ENCODE data around the gene MRPL40. TPM values are rescaled to one million over a fixed set of nuclear protein-coding genes. Genes with fewer than 3 reads are reported as not detected.

MRPL40 gene
- total RNA-seq, 2 donors from 2014 or later, result 28.6 to 54.3 TPM

DNA sequence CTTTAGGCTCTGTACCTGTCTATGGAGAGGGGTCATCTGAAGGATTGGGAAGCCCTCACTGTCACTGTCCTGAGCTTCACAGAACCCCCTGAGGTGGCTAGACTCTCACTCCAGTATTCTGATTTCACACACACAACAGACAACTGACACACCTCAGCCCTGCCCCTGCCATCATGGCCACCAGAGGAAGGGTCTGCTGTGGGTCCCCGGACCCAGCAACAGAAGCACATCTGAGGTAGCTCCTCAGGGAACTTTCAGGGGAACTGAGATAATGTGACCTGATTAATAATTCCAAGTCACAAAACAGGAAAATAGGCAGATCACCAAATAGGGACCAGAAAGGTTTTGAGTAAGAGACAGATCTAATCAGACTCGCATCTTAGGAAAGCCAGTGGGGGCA, 22.7 kb downstream of the MRPL40 start:
- H3K27ac ChIP-seq, result no peak overlapping the region
- no peaks in the 10 kb centered on the region for H3K4me1 ChIP-seq (replicated peaks)
- H3K27me3 ChIP-seq (replicated peaks; ENCODE audit: insufficient read depth), result no peaks in the 10 kb centered on the region
- no peak for DNase-seq (ENCODE audit: low spot score)
- WGBS, result 91% methylated on average over 2 of the region's 2 CpGs
- no peaks in the 10 kb centered on the region for H3K9me3 ChIP-seq
- H3K4me3 ChIP-seq, result no peak overlapping the region
- H3K36me3 ChIP-seq, result peaks cover 8 to 14% of the 10 kb centered on the region in 2 donors
- TF ChIP-seq CTCF (IDR thresholded peaks at IDR 0.05) (no peak), POLR2A (IDR thresholded peaks at IDR 0.05) (no peak), POLR2AphosphoS5 (IDR thresholded peaks at IDR 0.05) (no peak)
- intact Hi-C loops (cut with DNase I), result no loop called here

DNA sequence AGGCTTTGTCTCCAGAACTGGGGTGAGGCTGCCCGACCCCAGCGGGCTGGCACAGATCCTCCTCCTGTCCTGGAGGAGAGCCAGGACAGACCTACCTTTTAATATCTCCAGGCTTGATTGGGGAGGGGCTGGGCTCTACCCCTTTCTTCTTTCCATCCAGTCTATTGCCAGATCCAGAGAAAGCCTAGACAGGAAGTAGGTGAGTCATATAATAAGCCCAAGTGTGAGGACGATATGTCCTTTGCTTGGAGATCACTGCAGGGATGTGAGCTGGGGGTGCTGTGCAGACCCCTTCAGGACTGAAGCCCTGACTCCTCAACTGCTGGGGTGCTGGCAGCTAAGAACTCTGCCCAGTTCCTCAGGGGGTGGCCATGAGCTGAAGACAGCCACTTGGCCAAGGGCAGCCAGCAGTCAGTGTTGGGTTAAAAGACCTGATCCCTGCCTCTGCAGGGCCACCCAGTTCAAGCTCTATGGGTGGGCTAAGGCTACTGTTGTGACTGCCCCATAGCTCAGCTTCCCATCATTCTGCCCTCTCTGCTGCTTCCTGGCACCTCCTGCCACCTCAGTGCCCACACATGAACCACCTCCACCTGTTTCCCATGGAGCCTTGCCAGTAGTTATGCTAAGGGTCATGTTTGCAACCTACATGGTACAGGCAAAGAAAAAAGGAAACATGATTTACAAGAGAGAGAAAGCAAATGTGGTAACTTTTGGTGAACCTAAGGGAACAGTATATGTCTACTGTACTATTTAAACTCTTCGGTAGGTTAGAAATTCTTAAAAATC, 23.4 kb downstream of the MRPL40 start:
- 70% methylated on average over 4 of the region's 4 CpGs for WGBS
- Histone ChIP-seq H3K4me3 (no peak overlapping the region), H3K27ac (no peak overlapping the region), H3K36me3 (peaks cover 8 to 14% of the 10 kb centered on the region in 2 donors), H3K4me1 (replicated peaks) (no peaks in the 10 kb centered on the region), H3K27me3 (replicated peaks; ENCODE audit: insufficient read depth) (no peaks in the 10 kb centered on the region), H3K9me3 (no peaks in the 10 kb centered on the region)
- intact Hi-C loops (cut with DNase I), result no loop called here
- TF ChIP-seq POLR2AphosphoS5 (IDR thresholded peaks at IDR 0.05), result no peak
- TF ChIP-seq CTCF (IDR thresholded peaks at IDR 0.05), result no peak
- no peak for TF ChIP-seq POLR2A (IDR thresholded peaks at IDR 0.05)
- DNase-seq (ENCODE audit: low spot score), result no peak

- Histone ChIP-seq H3K9me3 (no peaks in the 10 kb centered on the region), H3K4me1 (replicated peaks) (no peaks in the 10 kb centered on the region), H3K27ac (no peak overlapping the region), H3K36me3 (peaks cover 8 to 14% of the 10 kb centered on the region in 2 donors), H3K27me3 (replicated peaks; ENCODE audit: insufficient read depth) (no peaks in the 10 kb centered on the region), H3K4me3 (no peak overlapping the region)
- no peak for DNase-seq (ENCODE audit: low spot score)
- TF ChIP-seq POLR2AphosphoS5 (IDR thresholded peaks at IDR 0.05) (no peak), POLR2A (IDR thresholded peaks at IDR 0.05) (no peak), CTCF (IDR thresholded peaks at IDR 0.05) (no peak)
- intact Hi-C loops (cut with DNase I), result no loop called here
- WGBS, result 91% methylated on average over 10 of the region's 10 CpGs
These were observed 24.2 kb downstream of the MRPL40 start for GRCh38 chr22:19456541-19456940.

DNA sequence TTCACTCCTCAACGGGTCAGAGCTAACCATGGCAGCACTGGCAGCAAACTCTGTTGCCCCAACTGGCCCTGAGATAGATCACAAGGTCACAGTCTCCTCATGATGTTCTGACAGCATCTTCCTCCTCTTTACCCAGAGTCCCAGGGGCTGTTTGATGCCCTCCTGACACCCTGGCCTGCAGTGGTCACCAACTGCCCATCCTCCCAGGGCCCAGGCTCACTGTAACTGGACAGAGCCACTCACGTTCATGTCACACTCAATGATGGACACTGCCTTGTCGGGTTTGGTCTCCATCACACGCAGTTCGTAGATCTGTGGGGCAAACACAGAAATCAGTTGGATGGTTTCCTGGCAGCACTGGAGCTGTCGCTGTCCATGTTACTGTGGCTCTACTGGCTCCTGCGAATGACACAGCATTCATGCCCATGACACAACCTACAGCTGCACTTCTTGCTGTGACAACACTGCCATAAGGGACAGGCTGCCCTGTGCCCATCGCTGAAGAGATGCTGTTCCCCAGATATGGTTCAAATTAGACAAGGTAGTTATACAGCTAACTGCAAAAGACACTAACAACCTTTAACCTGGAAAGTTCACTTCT, 25.6 kb downstream of the MRPL40 start:
- Histone ChIP-seq H3K27ac (no peak overlapping the region), H3K4me3 (no peak overlapping the region), H3K9me3 (no peaks in the 10 kb centered on the region), H3K27me3 (replicated peaks; ENCODE audit: insufficient read depth) (no peaks in the 10 kb centered on the region), H3K36me3 (peaks cover 8 to 14% of the 10 kb centered on the region in 2 donors), H3K4me1 (replicated peaks) (no peaks in the 10 kb centered on the region)
- WGBS, result 97% methylated on average over 8 of the region's 8 CpGs
- no peak for TF ChIP-seq CTCF (IDR thresholded peaks at IDR 0.05)
- no peak for TF ChIP-seq POLR2A (IDR thresholded peaks at IDR 0.05)
- TF ChIP-seq POLR2AphosphoS5 (IDR thresholded peaks at IDR 0.05), result no peak
- DNase-seq (ENCODE audit: low spot score), result no peak
- intact Hi-C loops (cut with DNase I), result no loop called here

DNA sequence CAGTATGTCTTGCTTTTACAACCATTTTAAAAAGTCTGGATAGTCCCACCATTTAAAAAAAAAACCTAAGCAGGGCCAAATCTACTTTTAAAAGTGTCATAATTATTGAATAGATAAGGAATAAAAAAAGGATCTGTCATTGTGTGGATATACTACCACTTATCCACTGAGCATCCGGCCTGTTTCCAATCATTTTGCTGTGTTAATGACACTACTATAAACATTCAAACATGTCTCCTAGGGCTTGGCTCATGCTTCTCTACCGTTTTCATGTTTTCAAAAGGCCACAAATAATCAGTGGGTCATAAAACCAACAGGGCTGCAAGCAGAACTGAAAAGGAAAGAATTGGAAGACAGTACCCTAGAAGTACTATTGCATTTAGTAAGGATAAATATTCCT, 27.7 kb downstream of the MRPL40 start:
- no peaks in the 10 kb centered on the region for H3K4me1 ChIP-seq (replicated peaks)
- H3K9me3 ChIP-seq, result no peaks in the 10 kb centered on the region
- DNase-seq (ENCODE audit: low spot score), result no peak
- no peak overlapping the region for H3K4me3 ChIP-seq
- WGBS, result 68% methylated on average over 2 of the region's 2 CpGs
- no peaks in the 10 kb centered on the region for H3K27me3 ChIP-seq (replicated peaks; ENCODE audit: insufficient read depth)
- intact Hi-C loops (cut with DNase I), result no loop called here
- no peak overlapping the region for H3K27ac ChIP-seq
- TF ChIP-seq POLR2AphosphoS5 (IDR thresholded peaks at IDR 0.05) (no peak), POLR2A (IDR thresholded peaks at IDR 0.05) (no peak), CTCF (IDR thresholded peaks at IDR 0.05) (no peak)
- H3K36me3 ChIP-seq, result peaks cover 17 to 18% of the 10 kb centered on the region in 2 donors

Data from prostate gland (tissue), 2 donors.